Activated effector memory CD4-positive, alpha-beta T cell treated with anti-CD3 and anti-CD28 coated beads, Interleukin-2, amount 50 U/mL, for 16 hours (primary cell): Measurements from ENCODE around the gene TMEM132A.
"Not testable (repeated sequence)": the region's sequence is repeated elsewhere in the genome, so short reads cannot be mapped to it uniquely, and the experiment has no call there.

Experiments
- DNase-seq: peaks from one replicate; pipeline ENCODE4 v3.0.0-alpha.2; 2020

Gene TMEM132A

GRCh38 chr11:60966890-60967289, 42.6 kb downstream of the TMEM132A start:
- DNase-seq: no peak

- DNase-seq: no peak
These were observed 44.0 kb downstream of the TMEM132A start for GRCh38 chr11:60968223-60968622.

- peak; percentile 93 for DNase-seq
These were observed 46.1 kb downstream of the TMEM132A start for GRCh38 chr11:60970369-60970774.

GRCh38 chr11:60970890-60971289, 46.6 kb downstream of the TMEM132A start:
- no peak for DNase-seq

GRCh38 chr11:60971520-60971919, 47.3 kb downstream of the TMEM132A start, which contains the start of gene CD6:
TSS of gene CD6 (plus strand) at chr11:60971680. CDS start at chr11:60971866, 186 bp downstream.
- DNase-seq: peak; percentile 86

GRCh38 chr11:60972182-60973030, 48.1 kb downstream of the TMEM132A start:
- DNase-seq: peak; percentile 76

GRCh38 chr11:60973699-60974098, 49.4 kb downstream of the TMEM132A start:
- DNase-seq: no peak

GRCh38 chr11:60974316-60974715, 50.1 kb downstream of the TMEM132A start:
- DNase-seq: not testable (repeated sequence)

- no peak for DNase-seq
These were observed 50.5 kb downstream of the TMEM132A start for GRCh38 chr11:60974726-60975125.

- DNase-seq: peak; percentile 61
These were observed 53.0 kb downstream of the TMEM132A start for GRCh38 chr11:60977224-60977623.

- no peak for DNase-seq
These were observed 53.6 kb downstream of the TMEM132A start for GRCh38 chr11:60977836-60978235.

GRCh38 chr11:60978546-60979380, 54.5 kb downstream of the TMEM132A start:
- peak; percentile 87 for DNase-seq

GRCh38 chr11:60981515-60981914, 57.3 kb downstream of the TMEM132A start:
- DNase-seq: no peak

- no peak for DNase-seq
These were observed 57.9 kb downstream of the TMEM132A start for GRCh38 chr11:60982184-60982583.

- DNase-seq: no peak
These were observed 59.9 kb downstream of the TMEM132A start for GRCh38 chr11:60984149-60984548.

GRCh38 chr11:60984636-60985035, 60.4 kb downstream of the TMEM132A start:
- no peak for DNase-seq

- no peak for DNase-seq
These were observed 61.2 kb downstream of the TMEM132A start for GRCh38 chr11:60985501-60985900.

GRCh38 chr11:60985991-60986915, 62.0 kb downstream of the TMEM132A start:
- DNase-seq: peak; percentile 95
